H1 (cell line): ENCODE data around the gene GABPA. TPM values are rescaled to one million over a fixed set of nuclear protein-coding genes. Genes with fewer than 3 reads are reported as not detected.

ENCODE experiments used
- CTCF ChIA-PET: fragments of 300-600 bp; sonication (Branson Sonifier 250); formaldehyde crosslinking; loops from one replicate; lab custom pipeline; 2021; ENCODE audit not compliant: partially characterized antibody; lab: Charles Lee
- POLR2A ChIA-PET: fragments of 300-600 bp; sonication (Branson Sonifier 250); formaldehyde crosslinking; loops from one replicate; lab custom pipeline; 2021; ENCODE audit warnings: inconsistent platforms; ENCODE audit not compliant: partially characterized antibody; lab: Charles Lee
- DNase-seq, 2 experiments: peaks; one replicate each; pipeline versions ENCODE4 v3.0.0 to v3.0.0-alpha.2; 2010 to 2022; ENCODE audit warnings: low spot score in 2 of 2, low read depth in 1 of 2, mixed read lengths in 1 of 2
- FAIRE-seq: peaks from 2 replicates; lab custom pipeline; 2011; peaks lifted over from hg19 to GRCh38; lab: Jason Lieb, UNC
- H2AFZ ChIP-seq: 2 replicates; pipeline ENCODE4 v1.8.1; 2012; ENCODE audit warnings: low read length, inconsistent platforms
- H2AK5ac ChIP-seq: 2 replicates; pipeline ENCODE4 v1.6.1; 2013; ENCODE audit warnings: low read depth, low read length
- H2BK120ac ChIP-seq: replicated peaks from 2 replicates; pipeline ENCODE3; 2013; ENCODE audit warnings: low read depth, low read length, inconsistent platforms
- H2BK12ac ChIP-seq: 2 replicates; pipeline ENCODE4 v1.6.1; 2013; ENCODE audit warnings: low read depth, low read length
- H2BK15ac ChIP-seq: 2 replicates; pipeline ENCODE4 v1.6.1; 2013; ENCODE audit warnings: low read length
- H2BK20ac ChIP-seq: 2 replicates; pipeline ENCODE4 v1.6.1; 2013; ENCODE audit warnings: low read length
- H2BK5ac ChIP-seq: 2 replicates; pipeline ENCODE4 v1.6.1; 2013; ENCODE audit warnings: low read depth, low read length
- H3K14ac ChIP-seq: 2 replicates; pipeline ENCODE4 v1.6.1; 2013; ENCODE audit warnings: inconsistent platforms; ENCODE audit not compliant: insufficient read length
- H3K18ac ChIP-seq: 2 replicates; pipeline ENCODE4 v1.6.1; 2013; ENCODE audit warnings: low read length; ENCODE audit errors: extremely low read depth
- H3K23ac ChIP-seq: 2 replicates; pipeline ENCODE4 v1.6.1; 2013; ENCODE audit warnings: inconsistent platforms; ENCODE audit not compliant: insufficient read length
- H3K23me2 ChIP-seq: 2 replicates; pipeline ENCODE4 v1.6.1; 2013; ENCODE audit warnings: low read depth, low read length
- H3K27ac ChIP-seq: 2 replicates; pipeline ENCODE4 v1.6.1; 2011; ENCODE audit warnings: low read depth, low read length, inconsistent platforms
- H3K27me3 ChIP-seq, 4 experiments: replicated peaks in 1 of 4; 1 replicate in 1 of 4; 2 replicates in 3 of 4; pipeline versions ENCODE4 v1.6.1 to v1.8.1; 2011 to 2013; ENCODE audit warnings: low read length in 3 of 4, mild to moderate bottlenecking in 3 of 4, inconsistent platforms in 2 of 4, mixed read lengths in 2 of 4, moderate library complexity in 1 of 4; ENCODE audit not compliant: control insufficient read depth in 3 of 4, insufficient read depth in 3 of 4; ENCODE audit errors: extremely low read depth in 1 of 4
- H3K36me3 ChIP-seq, 4 experiments: 2 replicates each; pipeline versions ENCODE4 v1.6.1 to v1.8.1; 2011 to 2013; ENCODE audit warnings: mild to moderate bottlenecking in 4 of 4, low read length in 3 of 4, moderate library complexity in 2 of 4, control low read depth in 1 of 4, inconsistent platforms in 1 of 4; ENCODE audit not compliant: insufficient read depth in 4 of 4, control insufficient read depth in 2 of 4
- H3K4ac ChIP-seq: replicated peaks from 2 replicates; pipeline ENCODE3; 2013; ENCODE audit warnings: low read length, low read depth, mixed read lengths, inconsistent platforms; ENCODE audit not compliant: insufficient read length
- H3K4me1 ChIP-seq, 4 experiments: replicated peaks in 1 of 4; 1 replicate in 1 of 4; 2 replicates in 3 of 4; pipeline versions ENCODE4 v1.6.1 to v1.8.1; 2011 to 2013; ENCODE audit warnings: low read length in 3 of 4, inconsistent platforms in 2 of 4, mixed read lengths in 1 of 4; ENCODE audit not compliant: insufficient read depth in 4 of 4, control insufficient read depth in 3 of 4
- H3K4me2 ChIP-seq, 2 experiments: 2 replicates each; pipeline versions ENCODE4 v1.6.1 to v1.8.1; 2011 to 2013; ENCODE audit warnings: low read depth in 2 of 2, low read length in 2 of 2, control low read depth in 1 of 2, inconsistent platforms in 1 of 2, mild to moderate bottlenecking in 1 of 2; ENCODE audit not compliant: insufficient read depth in 1 of 2
- H3K4me3 ChIP-seq, 4 experiments: fragments of 200-600, 300-600 bp in 1 of 4; sonication (generic), shearing (Covaris generic), sonication (Bioruptor Twin) in 1 of 4; 2 replicates each; pipeline versions ENCODE4 v1.5.1 to v1.8.1; 2011 to 2016; ENCODE audit warnings: low read length in 4 of 4, low read depth in 3 of 4, control low read depth in 2 of 4, inconsistent platforms in 2 of 4, mild to moderate bottlenecking in 2 of 4, mixed read lengths in 1 of 4, moderate library complexity in 1 of 4; ENCODE audit not compliant: insufficient read depth in 2 of 4; ENCODE audit errors: extremely low read depth in 1 of 4
- H3K56ac ChIP-seq: replicated peaks from 2 replicates; pipeline ENCODE3; 2013; ENCODE audit warnings: low read depth, mild to moderate bottlenecking, mixed read lengths, low read length, inconsistent platforms; ENCODE audit not compliant: insufficient read length
- H3K79me1 ChIP-seq: 2 replicates; pipeline ENCODE4 v1.6.1; 2013; ENCODE audit warnings: low read depth, low read length, control low read depth
- H3K79me2 ChIP-seq, 2 experiments: 2 replicates each; pipeline versions ENCODE4 v1.6.1 to v1.8.1; 2012 to 2013; ENCODE audit warnings: low read length in 2 of 2, mild to moderate bottlenecking in 2 of 2, inconsistent platforms in 1 of 2; ENCODE audit not compliant: insufficient read depth in 2 of 2, control insufficient read depth in 1 of 2
- H3K9ac ChIP-seq, 4 experiments: replicated peaks in 1 of 4; 1 replicate in 1 of 4; 2 replicates in 3 of 4; pipeline versions ENCODE4 v1.6.1 to v1.8.1; 2011 to 2013; ENCODE audit warnings: low read depth in 3 of 4, low read length in 3 of 4, control low read depth in 2 of 4, mild to moderate bottlenecking in 2 of 4, moderate library complexity in 2 of 4, inconsistent platforms in 1 of 4; ENCODE audit errors: extremely low read depth in 1 of 4
- H3K9me3 ChIP-seq, 2 experiments: 2 replicates each; pipeline versions ENCODE4 v1.6.1 to v1.8.1; 2012 to 2013; ENCODE audit warnings: mild to moderate bottlenecking in 2 of 2, moderate library complexity in 2 of 2, control low read depth in 1 of 2, inconsistent platforms in 1 of 2, low read depth in 1 of 2, low read length in 1 of 2, mixed read lengths in 1 of 2; ENCODE audit not compliant: insufficient read depth in 2 of 2
- H4K20me1 ChIP-seq, 2 experiments: replicated peaks in 1 of 2; 2 replicates each; pipeline versions ENCODE3 to v1.8.1; 2011 to 2013; ENCODE audit warnings: inconsistent platforms in 2 of 2, low read length in 2 of 2, mild to moderate bottlenecking in 1 of 2; ENCODE audit not compliant: insufficient read depth in 2 of 2, control insufficient read depth in 1 of 2
- H4K5ac ChIP-seq: 2 replicates; pipeline ENCODE4 v1.6.1; 2013; ENCODE audit warnings: low read length, low read depth, mixed read lengths, inconsistent platforms; ENCODE audit not compliant: insufficient read length
- H4K8ac ChIP-seq: 2 replicates; pipeline ENCODE4 v1.8.0; 2013; ENCODE audit warnings: mild to moderate bottlenecking, moderate library complexity, low read length, inconsistent platforms; ENCODE audit not compliant: insufficient read depth; ENCODE audit errors: extremely low read depth
- H4K91ac ChIP-seq: replicated peaks from 2 replicates; pipeline ENCODE3; 2013; ENCODE audit warnings: low read length, mixed read lengths, inconsistent platforms; ENCODE audit not compliant: insufficient read length
- GABPA ChIP-seq: IDR thresholded peaks from 2 replicates; pipeline ENCODE4 v1.6.1; 2011; ENCODE audit warnings: mild to moderate bottlenecking, low read length, moderate library complexity, borderline replicate concordance; ENCODE audit not compliant: insufficient read depth
- KDM4A ChIP-seq: IDR thresholded peaks from one replicate; pipeline ENCODE4 v1.7.1; 2012; ENCODE audit warnings: low read depth, mild to moderate bottlenecking, moderate library complexity, low read length, inconsistent platforms; ENCODE audit not compliant: severe bottlenecking
- polyA plus RNA-seq, 7 experiments: library from polyadenylated mRNA; depleted of rRNA in 3 of 7; stranded (reverse) in 5 of 7; unstranded in 2 of 7; fragments of >200 nt in 5 of 7; fragments of 200-250 nt in 2 of 7; gene quantifications; 1 replicate in 5 of 7; 2 replicates in 1 of 7; 4 replicates in 1 of 7; pipeline versions ENCODE4 v1.2.1 to v1.2.3, GENCODE V29; 2011 to 2013; ENCODE audit warnings: missing spikeins in 2 of 7, mixed read lengths in 2 of 7
- total RNA-seq: library from RNA; stranded (reverse); fragmentation: NEBNext Ultra II Directional; extraction: Animal tissue kit (Norgen Biotek cat#: 25700); gene quantifications from 2 replicates; pipeline ENCODE4 v1.2.1, GENCODE V29; 2021

GABPA gene
- total and polyA plus RNA-seq, 2 of the 8 experiments (the other 6 are each of a cell fraction or from before 2014, with no cell fraction given) = 5.2 to 22.2 TPM

GRCh38 chr21:25790878-25791204, 56.1 kb downstream of the GABPA start:
- CTCF ChIA-PET = interaction anchor here (0.6 to 2.4 kb wide), 8 partner anchors 10 to 781 kb away, joined by 3 to 31 read pairs (median 3); no protein-coding TSS in a partner anchor
- H3K9me3 ChIP-seq = no peaks in the 10 kb centered on the region
- H4K5ac ChIP-seq = no peak overlapping the region
- POLR2A ChIA-PET = no interaction called here
- no peak overlapping the region for H4K91ac ChIP-seq
- H4K20me1 ChIP-seq = no peaks in the 10 kb centered on the region
- H3K23me2 ChIP-seq = no peaks in the 10 kb centered on the region
- peaks cover 0 to 3% (median 0%) of the 10 kb centered on the region in 4 experiments; a peak in 2 of 7 replicates for H3K4me1 ChIP-seq
- no peak overlapping the region for H2AK5ac ChIP-seq
- no peaks in the 10 kb centered on the region for H3K36me3 ChIP-seq
- no peaks in the 10 kb centered on the region for H3K79me2 ChIP-seq
- DNase-seq (no peak), FAIRE-seq (no peak)
- no peak overlapping the region for H3K4me3 ChIP-seq
- no peak overlapping the region for H3K14ac ChIP-seq
- H3K4me2 ChIP-seq = no peak overlapping the region
- H2BK120ac ChIP-seq = no peak overlapping the region
- H2AFZ ChIP-seq = peak overlapping the region; percentile 99
- H3K79me1 ChIP-seq = no peaks in the 10 kb centered on the region
- H3K27me3 ChIP-seq = no peaks in the 10 kb centered on the region
- no peak overlapping the region for H3K9ac ChIP-seq
- H2BK12ac ChIP-seq = no peak overlapping the region
- H2BK15ac ChIP-seq = no peak overlapping the region
- H3K23ac ChIP-seq = no peak overlapping the region
- no peak overlapping the region for H3K18ac ChIP-seq
- no peak overlapping the region for H2BK5ac ChIP-seq
- H3K56ac ChIP-seq = no peak overlapping the region
- H2BK20ac ChIP-seq = no peak overlapping the region
- H3K4ac ChIP-seq = no peak overlapping the region
- no peak overlapping the region for H4K8ac ChIP-seq
- H3K27ac ChIP-seq = no peak overlapping the region
- TF ChIP-seq GABPA (no peak), KDM4A (no peak)
